Measurements from ENCODE around the gene CSH1. TPM values are rescaled to one million over a fixed set of nuclear protein-coding genes. Genes with fewer than 3 reads are reported as not detected.
A peak's percentile ranks its signal among the peaks of the same experiment; 100 is the strongest.
"Not testable (repeated sequence)": the region's sequence is repeated elsewhere in the genome, so short reads cannot be mapped to it uniquely, and the experiment has no call there.

Gene CSH1
- total and polyA plus RNA-seq, 2 donors (not counting 1 experiment from before 2014, with no cell fraction given) = not detected

- H3K4me3 ChIP-seq (replicated peaks in 1 of 4; ENCODE audit: control extremely low read depth in 1 of 4, insufficient read depth in 1 of 4, low read depth in 3 of 4, low read length in 4 of 4); H3K27ac ChIP-seq (ENCODE audit: insufficient read depth, low read length); H3K27me3 ChIP-seq (ENCODE audit: control insufficient read depth, insufficient read depth, low read length); H3K4me1 ChIP-seq (ENCODE audit: control insufficient read depth, extremely low read depth, insufficient read depth, low read length); H3K36me3 ChIP-seq (ENCODE audit: control insufficient read depth, insufficient read depth, low read length); H4K20me1 ChIP-seq (ENCODE audit: control insufficient read depth, extremely low read depth, insufficient read depth, low read length); H3K9ac ChIP-seq (ENCODE audit: insufficient read depth, low read length); H3K79me2 ChIP-seq (ENCODE audit: control insufficient read depth, insufficient read depth, low read length); H3K9me3 ChIP-seq (ENCODE audit: control insufficient read depth, insufficient read depth, low read depth, low read length); H2AFZ ChIP-seq (ENCODE audit: low read length); H3K4me2 ChIP-seq (ENCODE audit: extremely low read depth, insufficient read depth, low read length): not testable (repeated sequence)
- peak in 1 of 2 donors; percentile 8 for TF ChIP-seq CTCF (conservative IDR thresholded peaks at IDR 0.05 in 1 of 2, IDR thresholded peaks at IDR 0.05 in 1 of 2; ENCODE audit: low read depth in 1 of 2, low read length in 2 of 2)
- peak in 1 of 2 donors; percentile 50 for DNase-seq (ENCODE audit: low read depth in 2 of 2)
These were observed 26.7 kb downstream of the CSH1 start for GRCh38 chr17:63869491-63870291.

DNA sequence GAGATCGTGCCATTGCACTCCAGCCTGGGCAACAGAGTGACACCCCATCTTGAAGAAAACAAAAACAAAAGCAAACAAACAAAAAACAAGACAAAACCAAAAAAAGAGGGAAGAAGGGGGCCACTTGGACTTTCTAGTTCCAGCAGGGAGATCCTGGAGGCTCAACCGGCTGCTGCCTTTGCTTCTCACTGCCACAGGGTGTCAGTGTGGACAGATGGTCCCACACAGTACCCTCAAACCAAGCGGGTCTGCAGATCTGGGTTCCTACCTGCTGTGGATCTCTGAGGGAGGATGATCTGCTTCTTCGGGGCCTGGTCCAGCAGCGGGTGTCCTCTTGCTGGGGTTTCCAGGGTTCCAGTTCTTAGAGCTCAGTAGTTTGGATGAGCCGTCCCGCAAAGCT lies 29.7 kb downstream of the CSH1 start:
- H4K20me1 ChIP-seq (ENCODE audit: control insufficient read depth, extremely low read depth, insufficient read depth, low read length); H3K9me3 ChIP-seq (ENCODE audit: control insufficient read depth, insufficient read depth, low read depth, low read length); H3K27me3 ChIP-seq (ENCODE audit: control insufficient read depth, insufficient read depth, low read length); H3K27ac ChIP-seq (ENCODE audit: insufficient read depth, low read length); H2AFZ ChIP-seq (ENCODE audit: low read length); H3K79me2 ChIP-seq (ENCODE audit: control insufficient read depth, insufficient read depth, low read length); H3K36me3 ChIP-seq (ENCODE audit: control insufficient read depth, insufficient read depth, low read length); DNase-seq (ENCODE audit: low read depth in 2 of 2); H3K4me2 ChIP-seq (ENCODE audit: extremely low read depth, insufficient read depth, low read length); H3K4me1 ChIP-seq (ENCODE audit: control insufficient read depth, extremely low read depth, insufficient read depth, low read length); H3K4me3 ChIP-seq (replicated peaks in 1 of 4; ENCODE audit: control extremely low read depth in 1 of 4, insufficient read depth in 1 of 4, low read depth in 3 of 4, low read length in 4 of 4); H3K9ac ChIP-seq (ENCODE audit: insufficient read depth, low read length): not testable (repeated sequence)
- TF ChIP-seq CTCF (conservative IDR thresholded peaks at IDR 0.05 in 1 of 2, IDR thresholded peaks at IDR 0.05 in 1 of 2; ENCODE audit: low read depth in 1 of 2, low read length in 2 of 2) = peak; percentile 2 to 29

DNA sequence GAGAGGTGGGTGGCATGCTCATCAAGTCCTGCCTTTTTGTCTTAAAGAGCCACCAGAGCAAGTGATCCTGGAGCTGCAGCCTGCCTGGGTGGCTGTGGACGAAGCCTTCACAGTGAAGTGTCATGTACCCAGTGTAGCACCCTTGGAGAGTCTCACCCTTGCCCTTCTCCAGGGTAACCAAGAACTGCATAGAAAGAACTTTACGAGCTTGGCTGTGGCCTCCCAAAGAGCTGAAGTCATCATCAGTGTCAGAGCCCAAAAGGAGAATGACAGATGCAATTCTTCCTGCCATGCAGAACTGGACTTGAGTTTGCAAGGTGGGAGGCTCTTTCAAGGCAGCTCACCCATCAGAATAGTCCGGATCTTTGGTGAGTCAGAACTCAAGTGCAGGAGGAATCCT lies 37.1 kb downstream of the CSH1 start:
- Histone ChIP-seq H3K9me3 (ENCODE audit: control insufficient read depth, insufficient read depth, low read depth, low read length) (no peaks in the 10 kb centered on the region), H3K9ac (ENCODE audit: insufficient read depth, low read length) (no peak overlapping the region), H3K27me3 (ENCODE audit: control insufficient read depth, insufficient read depth, low read length) (peaks cover 20% of the 10 kb centered on the region), H4K20me1 (ENCODE audit: control insufficient read depth, extremely low read depth, insufficient read depth, low read length) (no peaks in the 10 kb centered on the region), H3K79me2 (ENCODE audit: control insufficient read depth, insufficient read depth, low read length) (no peaks in the 10 kb centered on the region), H3K4me3 (replicated peaks in 1 of 4; ENCODE audit: control extremely low read depth in 1 of 4, insufficient read depth in 1 of 4, low read depth in 3 of 4, low read length in 4 of 4) (no peak overlapping the region), H2AFZ (ENCODE audit: low read length) (no peak overlapping the region), H3K27ac (ENCODE audit: insufficient read depth, low read length) (no peak overlapping the region), H3K4me2 (ENCODE audit: extremely low read depth, insufficient read depth, low read length) (no peak overlapping the region), H3K4me1 (ENCODE audit: control insufficient read depth, extremely low read depth, insufficient read depth, low read length) (no peaks in the 10 kb centered on the region), H3K36me3 (ENCODE audit: control insufficient read depth, insufficient read depth, low read length) (no peaks in the 10 kb centered on the region)
- no peak for TF ChIP-seq CTCF (conservative IDR thresholded peaks at IDR 0.05 in 1 of 2, IDR thresholded peaks at IDR 0.05 in 1 of 2; ENCODE audit: low read depth in 1 of 2, low read length in 2 of 2)
- no peak for TF ChIP-seq EZH2 (IDR thresholded peaks at IDR 0.05; ENCODE audit: low read length, missing control alignments)
- no peak for DNase-seq (ENCODE audit: low read depth in 2 of 2)

GRCh38 chr17:63856425-63856824 lies 39.9 kb downstream of the CSH1 start:
- not testable (repeated sequence) for H3K36me3 ChIP-seq (ENCODE audit: control insufficient read depth, insufficient read depth, low read length); DNase-seq (ENCODE audit: low read depth in 2 of 2); H3K4me3 ChIP-seq (replicated peaks in 1 of 4; ENCODE audit: control extremely low read depth in 1 of 4, insufficient read depth in 1 of 4, low read depth in 3 of 4, low read length in 4 of 4); H3K9ac ChIP-seq (ENCODE audit: insufficient read depth, low read length); H3K27ac ChIP-seq (ENCODE audit: insufficient read depth, low read length); H3K9me3 ChIP-seq (ENCODE audit: control insufficient read depth, insufficient read depth, low read depth, low read length); H3K79me2 ChIP-seq (ENCODE audit: control insufficient read depth, insufficient read depth, low read length); H4K20me1 ChIP-seq (ENCODE audit: control insufficient read depth, extremely low read depth, insufficient read depth, low read length); H2AFZ ChIP-seq (ENCODE audit: low read length); H3K4me2 ChIP-seq (ENCODE audit: extremely low read depth, insufficient read depth, low read length); H3K4me1 ChIP-seq (ENCODE audit: control insufficient read depth, extremely low read depth, insufficient read depth, low read length)
- H3K27me3 ChIP-seq (ENCODE audit: control insufficient read depth, insufficient read depth, low read length) = peaks cover 20% of the 10 kb centered on the region
